ENCODE data around the gene VKORC1L1. TPM values are rescaled to one million over a fixed set of nuclear protein-coding genes. Genes with fewer than 3 reads are reported as not detected.

Gene VKORC1L1
- total and polyA plus RNA-seq, 9 of the 15 experiments (the other 6 are each of a cell fraction or from before 2014, with no cell fraction given) = 6.8 to 36.5 (median 19.3) TPM

DNA sequence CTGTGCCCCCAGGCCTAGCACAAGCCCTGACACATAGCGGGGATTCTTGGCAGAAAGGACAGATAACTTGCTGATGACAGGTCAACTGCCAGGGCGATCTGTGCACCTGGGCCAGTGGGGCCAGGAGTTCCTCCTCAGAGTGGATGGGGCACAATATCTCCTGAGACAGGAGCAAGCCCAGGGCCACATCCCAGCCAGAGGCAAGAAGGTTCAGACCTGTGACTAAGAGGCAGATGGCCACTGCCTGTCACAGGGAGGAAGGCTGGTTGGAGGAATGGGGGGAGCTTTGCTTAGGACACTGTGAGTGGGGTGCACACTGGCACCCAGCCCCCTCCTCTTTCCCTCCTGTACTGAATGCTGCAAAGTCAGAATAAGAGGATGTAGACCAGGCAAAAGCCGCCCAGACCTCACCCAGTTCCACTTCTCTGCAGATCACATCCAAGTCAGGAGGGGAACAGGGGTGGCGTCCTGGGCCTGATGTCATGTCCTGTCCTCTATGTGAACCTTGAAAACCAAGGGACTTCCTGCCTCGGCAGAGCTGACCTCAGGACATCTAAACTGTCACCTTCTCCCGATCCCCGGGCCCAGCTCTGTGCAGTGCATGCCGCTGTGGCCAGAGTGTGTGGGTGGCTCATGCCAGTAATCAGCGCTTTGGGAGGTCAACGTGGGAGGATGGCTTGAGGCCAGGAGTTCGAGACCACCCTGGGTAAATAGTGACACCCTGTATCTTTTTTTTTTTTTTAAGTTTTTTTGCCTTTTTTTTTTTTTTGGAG lies 107.8 kb downstream of the VKORC1L1 start (continued):
- TF ChIP-seq ASH1L (IDR thresholded peaks at IDR 0.05; ENCODE audit: borderline replicate concordance, low read depth, partially characterized antibody) (no peak), STAT5B (CRISPR knock-in tag; IDR thresholded peaks at IDR 0.05) (no peak), CAMTA2 (CRISPR knock-in tag; conservative IDR thresholded peaks at IDR 0.05) (no peak), TCF7L2 (IDR thresholded peaks at IDR 0.05; ENCODE audit: low read depth, low read length) (no peak), FUS (optimal IDR thresholded peaks at IDR 0.05; ENCODE audit: low read depth, low read length) (no peak), ZC3H4 (CRISPR knock-in tag; IDR thresholded peaks at IDR 0.05; ENCODE audit: borderline replicate concordance) (no peak), EWSR1 (IDR thresholded peaks at IDR 0.05; ENCODE audit: borderline replicate concordance, low read depth, partially characterized antibody) (no peak), ZNF253 (CRISPR knock-in tag; conservative IDR thresholded peaks at IDR 0.05) (no peak), ZNF232 (CRISPR knock-in tag; IDR thresholded peaks at IDR 0.05) (no peak), ZKSCAN3 (CRISPR knock-in tag; IDR thresholded peaks at IDR 0.05) (no peak), TFE3 (CRISPR knock-in tag; IDR thresholded peaks at IDR 0.05) (no peak), PTTG1 (tag; IDR thresholded peaks at IDR 0.05; ENCODE audit: low read depth) (no peak), L3MBTL2 (IDR thresholded peaks at IDR 0.05) (0 out of 2 replicates have a peak, but pooled peaks have one; percentile 14), ZFP91 (CRISPR knock-in tag; IDR thresholded peaks at IDR 0.05) (no peak), TOE1 (IDR thresholded peaks at IDR 0.05; ENCODE audit: borderline replicate concordance) (no peak; the same call in 1 of the 2 replicates), TOE1 (CRISPR knock-in tag; IDR thresholded peaks at IDR 0.05; ENCODE audit: borderline replicate concordance, low read depth) (no peak), ESRRA (IDR thresholded peaks at IDR 0.05; ENCODE audit: borderline replicate concordance, low read depth) (peak; percentile 89), PHB (CRISPR knock-in tag; IDR thresholded peaks at IDR 0.05) (no peak), ETV1 (tag; conservative IDR thresholded peaks at IDR 0.05; ENCODE audit: low read depth) (peak; percentile 81), CBX8 (IDR thresholded peaks at IDR 0.05; ENCODE audit: borderline replicate concordance, extremely low read depth, low read depth, low read length, poor library complexity, severe bottlenecking) (no peak), KDM5B (IDR thresholded peaks at IDR 0.05; ENCODE audit: insufficient replicate concordance, low read depth, low read length) (peak; percentile 49), BCL6 (CRISPR knock-in tag; IDR thresholded peaks at IDR 0.05) (no peak), RAD21 (CRISPR knock-in tag; conservative IDR thresholded peaks at IDR 0.05 in 1 of 2, IDR thresholded peaks at IDR 0.05 in 1 of 2) (no peak)
- TF ChIP-seq, protein P1, sequence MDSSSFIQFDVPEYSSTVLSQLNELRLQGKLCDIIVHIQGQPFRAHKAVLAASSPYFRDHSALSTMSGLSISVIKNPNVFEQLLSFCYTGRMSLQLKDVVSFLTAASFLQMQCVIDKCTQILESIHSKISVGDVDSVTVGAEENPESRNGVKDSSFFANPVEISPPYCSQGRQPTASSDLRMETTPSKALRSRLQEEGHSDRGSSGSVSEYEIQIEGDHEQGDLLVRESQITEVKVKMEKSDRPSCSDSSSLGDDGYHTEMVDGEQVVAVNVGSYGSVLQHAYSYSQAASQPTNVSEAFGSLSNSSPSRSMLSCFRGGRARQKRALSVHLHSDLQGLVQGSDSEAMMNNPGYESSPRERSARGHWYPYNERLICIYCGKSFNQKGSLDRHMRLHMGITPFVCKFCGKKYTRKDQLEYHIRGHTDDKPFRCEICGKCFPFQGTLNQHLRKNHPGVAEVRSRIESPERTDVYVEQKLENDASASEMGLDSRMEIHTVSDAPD (CRISPR knock-in tag; IDR thresholded peaks at IDR 0.05) = no peak
